NCI-H2029 treated with DMSO at 0.1 percent for 48 hours (cell line): ENCODE data around the gene ALS2CL.

Source experiments
- DNase-seq: peaks from one replicate; lab custom pipeline; 2025; lab: John Stamatoyannopoulos, UW

The ALS2CL gene

GRCh38 chr3:46677411-46677726 lies 16.1 kb downstream of the ALS2CL start:
- no peak for DNase-seq

- no peak for DNase-seq
These were observed 16.7 kb downstream of the ALS2CL start for GRCh38 chr3:46676601-46677410.

GRCh38 chr3:46675843-46676567 lies 17.5 kb downstream of the ALS2CL start:
- no peak for DNase-seq

- no peak for DNase-seq
These were observed 18.1 kb downstream of the ALS2CL start for GRCh38 chr3:46675426-46675825.

- no peak for DNase-seq
These were observed 19.2 kb downstream of the ALS2CL start for GRCh38 chr3:46674031-46674845.

- no peak for DNase-seq
These were observed 20.1 kb downstream of the ALS2CL start for GRCh38 chr3:46673151-46674030.

- DNase-seq, result no peak
These were observed 21.2 kb downstream of the ALS2CL start for GRCh38 chr3:46672349-46672695.

GRCh38 chr3:46671541-46672348 lies 21.7 kb downstream of the ALS2CL start:
- DNase-seq, result no peak

GRCh38 chr3:46670891-46671427 lies 22.5 kb downstream of the ALS2CL start:
- DNase-seq, result no peak

- DNase-seq, result no peak
These were observed 23.2 kb downstream of the ALS2CL start for GRCh38 chr3:46670000-46670890.

- no peak for DNase-seq
These were observed 24.1 kb downstream of the ALS2CL start for GRCh38 chr3:46669191-46669999.

- DNase-seq, result no peak
These were observed 24.9 kb downstream of the ALS2CL start for GRCh38 chr3:46668591-46668990.

GRCh38 chr3:46668116-46668515 lies 25.4 kb downstream of the ALS2CL start:
- DNase-seq, result no peak

GRCh38 chr3:46667657-46668056 lies 25.8 kb downstream of the ALS2CL start:
- no peak for DNase-seq

- DNase-seq, result no peak
These were observed 26.3 kb downstream of the ALS2CL start for GRCh38 chr3:46667061-46667621.

GRCh38 chr3:46666453-46666845 lies 27.0 kb downstream of the ALS2CL start:
- DNase-seq, result peak; percentile 88

GRCh38 chr3:46665763-46666452 lies 27.6 kb downstream of the ALS2CL start:
- peak; percentile 89 for DNase-seq
